ENCODE data around the gene FYN. TPM values are rescaled to one million over a fixed set of nuclear protein-coding genes. Genes with fewer than 3 reads are reported as not detected.

FYN gene
- total and polyA plus RNA-seq, 9 of the 15 experiments (the other 6 are each of a cell fraction or from before 2014, with no cell fraction given): 2.9 to 22.1 (median 11.4) TPM

GRCh38 chr6:111662072-111662793 is 211.0 kb downstream of the FYN start:
- no peaks in the 10 kb centered on the region for H3K36me3 ChIP-seq (ENCODE audit: control insufficient read depth, insufficient read depth, low read length)
- in situ Hi-C loops (cut with MboI) (no loop called here), intact Hi-C loops (cut with micrococcal nuclease) (no loop called here)
- POLR2A ChIA-PET: no interaction called here
- H3K9me1 ChIP-seq (ENCODE audit: control insufficient read depth, insufficient read depth, low read length): no peaks in the 10 kb centered on the region
- no peak overlapping the region for H3K4me2 ChIP-seq (ENCODE audit: insufficient read depth, low read length)
- no peaks in the 10 kb centered on the region for H4K20me1 ChIP-seq (replicated peaks; ENCODE audit: control insufficient read depth, insufficient read depth, low read length)
- no peaks in the 10 kb centered on the region for H3K9me3 ChIP-seq (replicated peaks; ENCODE audit: control insufficient read depth, insufficient read depth, low read depth, low read length)
- CTCF ChIA-PET (ENCODE audit: low intra/inter-chr PET ratio): no interaction called here
- no peak for FAIRE-seq
- ATAC-seq: no peak
- DNase-seq (ENCODE audit: extremely low read depth in 1 of 4, low spot score in 3 of 4): no peak
- 52% methylated on average over 8 of the region's 8 CpGs for WGBS (ENCODE audit: insufficient coverage, low coverage, missing lambda C conversion rate)
- H3K4me1 ChIP-seq (replicated peaks in 1 of 2; ENCODE audit: control insufficient read depth in 2 of 2, insufficient read depth in 2 of 2, low read length in 2 of 2): peaks cover 13 to 14% of the 10 kb centered on the region in 2 experiments
- no peaks in the 10 kb centered on the region for H3K79me2 ChIP-seq (ENCODE audit: control insufficient read depth, insufficient read depth, low read length)
- no peak for TF ChIP-seq EGR1 (conservative IDR thresholded peaks at IDR 0.05)
- no peak for TF ChIP-seq L3MBTL2 (IDR thresholded peaks at IDR 0.05)
- no peak for TF ChIP-seq ZNF174 (CRISPR knock-in tag; IDR thresholded peaks at IDR 0.05)
- no peak for TF ChIP-seq NFYB (IDR thresholded peaks at IDR 0.05; ENCODE audit: extremely low read depth, insufficient read length)
- BruUV-seq (replicated peaks): no TSS peak
- H3K9ac ChIP-seq (ENCODE audit: insufficient read depth in 1 of 2, low read depth in 2 of 2, low read length in 2 of 2): no peak overlapping the region
- H3K27ac ChIP-seq (ENCODE audit: extremely low read depth, low read depth, low read length): no peak overlapping the region
- no peak overlapping the region for H2AFZ ChIP-seq (ENCODE audit: low read depth, low read length)
- no peak overlapping the region for H3K4me3 ChIP-seq
- peaks cover 6 to 33% of the 10 kb centered on the region in 2 experiments; a peak in 3 of 5 replicates for H3K27me3 ChIP-seq (ENCODE audit: control insufficient read depth in 2 of 2, insufficient read depth in 2 of 2, low read length in 2 of 2)

GRCh38 chr6:111661541-111662061 is 211.7 kb downstream of the FYN start:
- Histone ChIP-seq H3K4me3 (no peak overlapping the region), H3K79me2 (ENCODE audit: control insufficient read depth, insufficient read depth, low read length) (no peaks in the 10 kb centered on the region), H3K27ac (ENCODE audit: extremely low read depth, low read depth, low read length) (no peak overlapping the region), H3K36me3 (ENCODE audit: control insufficient read depth, insufficient read depth, low read length) (no peaks in the 10 kb centered on the region), H3K9me1 (ENCODE audit: control insufficient read depth, insufficient read depth, low read length) (no peaks in the 10 kb centered on the region), H4K20me1 (replicated peaks; ENCODE audit: control insufficient read depth, insufficient read depth, low read length) (no peaks in the 10 kb centered on the region), H3K27me3 (ENCODE audit: control insufficient read depth in 2 of 2, insufficient read depth in 2 of 2, low read length in 2 of 2) (peaks cover 3 to 31% of the 10 kb centered on the region in 2 experiments; a peak in 3 of 5 replicates), H3K4me2 (ENCODE audit: insufficient read depth, low read length) (peak overlapping the region; percentile 3; the same call in 1 of the 2 replicates), H2AFZ (ENCODE audit: low read depth, low read length) (no peak overlapping the region), H3K4me1 (replicated peaks in 1 of 2; ENCODE audit: control insufficient read depth in 2 of 2, insufficient read depth in 2 of 2, low read length in 2 of 2) (peaks cover 13 to 14% of the 10 kb centered on the region in 2 experiments), H3K9ac (ENCODE audit: insufficient read depth in 1 of 2, low read depth in 2 of 2, low read length in 2 of 2) (no peak overlapping the region), H3K9me3 (replicated peaks; ENCODE audit: control insufficient read depth, insufficient read depth, low read depth, low read length) (no peaks in the 10 kb centered on the region)
- in situ Hi-C loops (cut with MboI): no loop called here
- no peak for FAIRE-seq
- WGBS (ENCODE audit: insufficient coverage, low coverage, missing lambda C conversion rate): 21% methylated on average over 19 of the region's 19 CpGs
- ChIA-PET POLR2A (no interaction called here), CTCF (ENCODE audit: low intra/inter-chr PET ratio) (no interaction called here)
- intact Hi-C loops (cut with micrococcal nuclease): no loop called here
- peak; percentile 64 for ATAC-seq
- peak in 2 of 4 experiments; percentile 29 to 39 for DNase-seq (ENCODE audit: extremely low read depth in 1 of 4, low spot score in 3 of 4)
- BruUV-seq (replicated peaks): no TSS peak
- TF ChIP-seq ZNF324 (CRISPR knock-in tag; IDR thresholded peaks at IDR 0.05) (no peak), TFAP4 (CRISPR knock-in tag; IDR thresholded peaks at IDR 0.05; ENCODE audit: borderline replicate concordance) (0 out of 2 replicates have a peak, but pooled peaks have one; percentile 40), BHLHE40 (IDR thresholded peaks at IDR 0.05; ENCODE audit: low read length) (0 out of 2 replicates have a peak, but pooled peaks have one; percentile 16), SMAD3 (CRISPR knock-in tag; conservative IDR thresholded peaks at IDR 0.05) (no peak), VEZF1 (CRISPR knock-in tag; IDR thresholded peaks at IDR 0.05) (0 out of 2 replicates have a peak, but pooled peaks have one; percentile 22), ATF1 (CRISPR knock-in tag; IDR thresholded peaks at IDR 0.05) (no peak), ATF1 (tag; IDR thresholded peaks at IDR 0.05) (no peak), ZNF134 (CRISPR knock-in tag; conservative IDR thresholded peaks at IDR 0.05) (no peak), TRIM28 (IDR thresholded peaks at IDR 0.05) (no peak), NELFE (IDR thresholded peaks at IDR 0.05; ENCODE audit: insufficient read depth, insufficient read length) (no peak)

Measured in K562 (cell line).